H1 (cell line): ENCODE measurements around the gene EPHA3.

Experiments used
- CBX5 ChIP-seq: fragments of 300-800, 300-1000 bp; sonication (generic); IDR thresholded peaks from 2 replicates; pipeline ENCODE4 v1.7.1; 2016; ENCODE audit warnings: antibody characterized with exemption, low read length, low read depth
- RFX5 ChIP-seq: IDR thresholded peaks from 2 replicates; pipeline ENCODE4 v1.6.1; 2011; ENCODE audit warnings: low read depth, low read length, improper control_type of control experiment, borderline replicate concordance
- TAF1 ChIP-seq: IDR thresholded peaks from 2 replicates; pipeline ENCODE4 v1.6.1; 2011; ENCODE audit warnings: mild to moderate bottlenecking, low read depth, low read length

- no peak for TF ChIP-seq CBX5
- no peak for TF ChIP-seq TAF1
- no peak for TF ChIP-seq RFX5
Observed at GRCh38 chr3:89440386-89440785, 333.0 kb downstream of the EPHA3 start.
